Measurements from ENCODE around the gene CDC26. TPM values are rescaled to one million over a fixed set of nuclear protein-coding genes. Genes with fewer than 3 reads are reported as not detected.

CDC26 gene
- total RNA-seq, 1 experiment from 2014 or later, result 32.4 TPM

DNA sequence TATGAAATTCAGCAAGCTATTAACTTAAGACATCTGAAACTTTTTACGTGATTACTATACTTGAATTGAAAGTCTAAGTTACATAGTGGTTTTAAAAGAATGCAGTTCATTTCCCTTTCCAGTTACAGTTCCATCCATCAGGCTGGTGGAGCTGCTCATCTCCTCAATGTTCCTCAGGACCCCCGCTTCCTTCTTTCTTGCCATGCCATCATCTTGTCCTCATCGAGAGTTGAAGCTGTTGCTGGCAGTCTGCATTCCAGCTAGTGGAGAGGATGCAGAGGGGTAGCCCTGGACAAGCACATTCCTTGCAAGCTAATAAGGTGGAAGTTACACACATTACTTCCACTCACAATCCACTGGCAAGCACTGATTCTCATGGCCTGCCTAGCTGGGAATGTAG, 36.6 kb upstream of the CDC26 start:
- Histone ChIP-seq H3K36me3 (ENCODE audit: low read depth, low read length) (no peaks in the 10 kb centered on the region), H3K9me2 (replicated peaks; ENCODE audit: low read length) (no peaks in the 10 kb centered on the region), H3K9ac (ENCODE audit: low read length) (no peak overlapping the region), H3K27ac (ENCODE audit: low read length) (no peak overlapping the region), H3K4me3 (ENCODE audit: low read length) (no peak overlapping the region), H3F3A (ENCODE audit: low read length, unreplicated experiment) (no peaks in the 10 kb centered on the region), H3K79me2 (ENCODE audit: low read length) (no peaks in the 10 kb centered on the region), H3K9me3 (ENCODE audit: low read length) (no peaks in the 10 kb centered on the region), H3K27me3 (ENCODE audit: low read length) (no peaks in the 10 kb centered on the region), H4K20me1 (ENCODE audit: low read length) (no peaks in the 10 kb centered on the region), H3K4me2 (ENCODE audit: low read length) (no peak overlapping the region), H3K4me1 (ENCODE audit: insufficient read depth, low read length) (no peaks in the 10 kb centered on the region), H2AFZ (ENCODE audit: low read length) (no peak overlapping the region)
- intact Hi-C loops (cut with micrococcal nuclease), result no loop called here
- CTCF ChIA-PET, result interaction anchor here (0.6 kb wide), 1 partner anchor 53 kb away, joined by 3 read pairs; no protein-coding TSS in a partner anchor
- no peak for TF ChIP-seq EZH2 (IDR thresholded peaks at IDR 0.05; ENCODE audit: low read length, unreplicated experiment)
- TF ChIP-seq, protein P1, sequence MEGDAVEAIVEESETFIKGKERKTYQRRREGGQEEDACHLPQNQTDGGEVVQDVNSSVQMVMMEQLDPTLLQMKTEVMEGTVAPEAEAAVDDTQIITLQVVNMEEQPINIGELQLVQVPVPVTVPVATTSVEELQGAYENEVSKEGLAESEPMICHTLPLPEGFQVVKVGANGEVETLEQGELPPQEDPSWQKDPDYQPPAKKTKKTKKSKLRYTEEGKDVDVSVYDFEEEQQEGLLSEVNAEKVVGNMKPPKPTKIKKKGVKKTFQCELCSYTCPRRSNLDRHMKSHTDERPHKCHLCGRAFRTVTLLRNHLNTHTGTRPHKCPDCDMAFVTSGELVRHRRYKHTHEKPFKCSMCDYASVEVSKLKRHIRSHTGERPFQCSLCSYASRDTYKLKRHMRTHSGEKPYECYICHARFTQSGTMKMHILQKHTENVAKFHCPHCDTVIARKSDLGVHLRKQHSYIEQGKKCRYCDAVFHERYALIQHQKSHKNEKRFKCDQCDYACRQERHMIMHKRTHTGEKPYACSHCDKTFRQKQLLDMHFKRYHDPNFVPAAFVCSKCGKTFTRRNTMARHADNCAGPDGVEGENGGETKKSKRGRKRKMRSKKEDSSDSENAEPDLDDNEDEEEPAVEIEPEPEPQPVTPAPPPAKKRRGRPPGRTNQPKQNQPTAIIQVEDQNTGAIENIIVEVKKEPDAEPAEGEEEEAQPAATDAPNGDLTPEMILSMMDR (conservative IDR thresholded peaks at IDR 0.05; ENCODE audit: low read depth, low read length), result no peak
- TF ChIP-seq EZH2phosphoT487 (IDR thresholded peaks at IDR 0.05; ENCODE audit: borderline replicate concordance, low read length), result no peak
- no peak for DNase-seq
- no peak for ATAC-seq
- POLR2A ChIA-PET (ENCODE audit: unreplicated experiment), result no interaction called here
- no TSS peak for BruUV-seq (replicated peaks)

DNA sequence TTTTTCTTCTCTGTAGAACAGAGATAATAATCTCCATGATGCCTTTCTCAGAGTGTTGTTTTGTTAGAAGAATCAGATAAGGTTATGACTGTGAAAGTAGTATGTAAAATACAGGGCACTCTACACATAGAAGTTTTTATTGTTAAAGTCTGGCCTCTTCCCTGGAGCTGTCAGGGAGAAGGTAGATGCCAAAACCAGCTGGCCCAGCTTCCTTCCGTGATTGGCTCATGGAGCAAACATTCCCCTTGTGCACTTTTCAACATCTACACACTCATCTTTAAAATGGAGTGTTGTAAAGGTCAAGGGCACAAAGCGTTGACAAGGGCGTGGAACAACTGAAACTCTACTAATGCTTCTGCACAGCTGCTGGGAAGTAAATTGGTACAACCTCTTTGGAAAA, 35.2 kb upstream of the CDC26 start:
- Histone ChIP-seq H3K27me3 (ENCODE audit: low read length) (no peaks in the 10 kb centered on the region), H3K27ac (ENCODE audit: low read length) (no peak overlapping the region), H3K9ac (ENCODE audit: low read length) (no peak overlapping the region), H3K9me2 (replicated peaks; ENCODE audit: low read length) (no peaks in the 10 kb centered on the region), H3K4me2 (ENCODE audit: low read length) (no peak overlapping the region), H3K9me3 (ENCODE audit: low read length) (no peaks in the 10 kb centered on the region), H3K79me2 (ENCODE audit: low read length) (no peaks in the 10 kb centered on the region), H2AFZ (ENCODE audit: low read length) (no peak overlapping the region), H3K4me3 (ENCODE audit: low read length) (no peak overlapping the region), H3K36me3 (ENCODE audit: low read depth, low read length) (no peaks in the 10 kb centered on the region), H3K4me1 (ENCODE audit: insufficient read depth, low read length) (no peaks in the 10 kb centered on the region), H4K20me1 (ENCODE audit: low read length) (no peaks in the 10 kb centered on the region), H3F3A (ENCODE audit: low read length, unreplicated experiment) (no peaks in the 10 kb centered on the region)
- ChIA-PET CTCF (no interaction called here), POLR2A (ENCODE audit: unreplicated experiment) (no interaction called here)
- intact Hi-C loops (cut with micrococcal nuclease), result no loop called here
- no TSS peak for BruUV-seq (replicated peaks)
- no peak for TF ChIP-seq EZH2 (IDR thresholded peaks at IDR 0.05; ENCODE audit: low read length, unreplicated experiment)
- TF ChIP-seq, protein P1 (conservative IDR thresholded peaks at IDR 0.05; ENCODE audit: low read depth, low read length), result no peak
- no peak for TF ChIP-seq EZH2phosphoT487 (IDR thresholded peaks at IDR 0.05; ENCODE audit: borderline replicate concordance, low read length)
- no peak for DNase-seq
- no peak for ATAC-seq

DNA sequence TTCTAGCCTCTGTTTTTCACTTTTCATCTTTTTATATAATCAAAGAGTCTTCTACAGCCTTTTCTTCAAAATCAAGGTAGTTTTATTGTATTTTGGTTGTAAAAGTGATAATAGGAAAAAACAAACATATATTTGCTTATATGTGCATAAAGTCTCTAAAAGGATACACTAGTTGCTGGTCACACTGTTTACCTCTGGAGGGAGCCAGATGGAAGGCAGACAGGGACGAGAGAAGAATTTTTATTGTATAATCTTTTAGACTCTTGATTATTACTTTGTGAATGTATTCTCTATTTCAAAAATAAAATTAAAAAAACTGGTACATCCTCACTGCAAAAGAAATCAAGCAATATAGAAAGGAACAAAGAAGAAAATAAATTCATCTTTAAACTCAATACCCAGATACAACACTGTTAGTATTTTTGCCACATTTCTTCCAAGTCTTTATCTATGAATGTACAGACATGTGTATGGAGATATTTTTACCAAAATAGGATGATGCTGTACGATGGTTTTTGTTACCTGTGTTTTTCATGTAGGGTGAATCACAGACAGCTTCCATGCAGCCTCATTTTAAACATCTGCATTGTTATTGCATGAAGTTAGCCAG, 33.9 kb upstream of the CDC26 start:
- no peaks in the 10 kb centered on the region for H3K79me2 ChIP-seq (ENCODE audit: low read length)
- no peaks in the 10 kb centered on the region for H3K9me3 ChIP-seq (ENCODE audit: low read length)
- BruUV-seq (replicated peaks), result no TSS peak
- no peaks in the 10 kb centered on the region for H3K27me3 ChIP-seq (ENCODE audit: low read length)
- no peaks in the 10 kb centered on the region for H3K9me2 ChIP-seq (replicated peaks; ENCODE audit: low read length)
- no peak overlapping the region for H3K9ac ChIP-seq (ENCODE audit: low read length)
- H4K20me1 ChIP-seq (ENCODE audit: low read length), result no peaks in the 10 kb centered on the region
- H3F3A ChIP-seq (ENCODE audit: low read length, unreplicated experiment), result no peaks in the 10 kb centered on the region
- H3K27ac ChIP-seq (ENCODE audit: low read length), result no peak overlapping the region
- no peak overlapping the region for H3K4me3 ChIP-seq (ENCODE audit: low read length)
- H2AFZ ChIP-seq (ENCODE audit: low read length), result no peak overlapping the region
- ATAC-seq (peak; percentile 64), DNase-seq (peak; percentile 55)
- ChIA-PET CTCF (no interaction called here), POLR2A (ENCODE audit: unreplicated experiment) (no interaction called here)
- intact Hi-C loops (cut with micrococcal nuclease), result loop anchor here (1.0 to 10.0 kb wide), 3 partner anchors 31 to 345 kb away; partner anchors contain the start of gene WDR31
- TF ChIP-seq EZH2 (IDR thresholded peaks at IDR 0.05; ENCODE audit: low read length, unreplicated experiment) (no peak), EZH2phosphoT487 (IDR thresholded peaks at IDR 0.05; ENCODE audit: borderline replicate concordance, low read length) (no peak)
- TF ChIP-seq, protein P1 (conservative IDR thresholded peaks at IDR 0.05; ENCODE audit: low read depth, low read length), result peak; percentile 77
- H3K4me2 ChIP-seq (ENCODE audit: low read length), result no peak overlapping the region
- H3K36me3 ChIP-seq (ENCODE audit: low read depth, low read length), result no peaks in the 10 kb centered on the region
- H3K4me1 ChIP-seq (ENCODE audit: insufficient read depth, low read length), result no peaks in the 10 kb centered on the region

Data from PC-3 (cell line).